Gastroesophageal sphincter (tissue), 4 donors: ENCODE measurements around the gene MSX1. TPM values are rescaled to one million over a fixed set of nuclear protein-coding genes. Genes with fewer than 3 reads are reported as not detected.

ENCODE experiments used
- ATAC-seq: fragments of 150-250 bp; one replicate; pipeline ENCODE4 v1.9.1; 2016; ENCODE audit warnings: mild to moderate bottlenecking, moderate library complexity
- H3K27ac ChIP-seq, 4 donors: fragments of 200-600 bp; sonication (generic) in 3 of 4; 1 replicate in 3 of 4; 2 replicates in 1 of 4; pipeline ENCODE4 v1.5.1; 2016 to 2019
- H3K27me3 ChIP-seq: fragments of 200-600 bp; sonication (generic); one replicate; pipeline ENCODE4 v1.5.1; 2019
- H3K36me3 ChIP-seq, 2 donors: fragments of 200-600 bp; sonication (generic); one replicate each; pipeline ENCODE4 v1.5.1; 2019; ENCODE audit warnings: control low read depth in 1 of 2
- H3K4me1 ChIP-seq, 3 donors: fragments of 200-600 bp; sonication (generic); 1 replicate in 2 of 3; 2 replicates in 1 of 3; pipeline ENCODE4 v1.5.1; 2016 to 2019; ENCODE audit warnings: control low read depth in 2 of 3
- H3K4me3 ChIP-seq, 2 donors: fragments of 200-600 bp; sonication (generic); one replicate each; pipeline ENCODE4 v1.5.1; 2019; ENCODE audit warnings: mild to moderate bottlenecking in 1 of 2, moderate library complexity in 1 of 2
- H3K9me3 ChIP-seq, 3 donors: fragments of 200-600 bp; sonication (generic); one replicate each; pipeline ENCODE4 v1.5.1; 2017 to 2019; ENCODE audit warnings: control low read depth in 2 of 3
- EP300 ChIP-seq: sonication (generic); formaldehyde crosslinking; IDR thresholded peaks from one replicate; pipeline ENCODE4 v1.6.1; 2017; ENCODE audit warnings: antibody characterized with exemption, mild to moderate bottlenecking
- POLR2A ChIP-seq, 2 donors: fragments of 450-650 bp; IDR thresholded peaks; one replicate each; pipeline ENCODE4 v1.6.1; 2017; ENCODE audit warnings: antibody characterized with exemption in 2 of 2, mild to moderate bottlenecking in 2 of 2, moderate library complexity in 1 of 2
- POLR2AphosphoS5 ChIP-seq: sonication (generic); formaldehyde crosslinking; IDR thresholded peaks from one replicate; pipeline ENCODE4 v1.6.1; 2017; ENCODE audit warnings: antibody characterized with exemption
- WGBS, 2 donors: methylation state at CpG; one replicate each; pipeline ENCODE4 v1.1.5; 2018; ENCODE audit warnings: low coverage in 1 of 2; 5-methylcytosine and 5-hydroxymethylcytosine counted together
- total RNA-seq, 4 donors: library from RNA; depleted of rRNA; stranded (reverse); fragments of >200 nt; gene quantifications; one replicate each; pipeline ENCODE4 v1.1.0, GENCODE V29; 2016
- TF ChIP-seq, protein P1 (sequence below), 4 experiments: fragments of 200-600 bp in 2 of 4; fragments of 450-650 bp in 2 of 4; sonication (generic) in 1 of 4; IDR thresholded peaks; one replicate each; pipeline ENCODE4 v1.5.1; 2017 to 2019; ENCODE audit warnings: antibody characterized with exemption in 4 of 4, mild to moderate bottlenecking in 2 of 4, moderate library complexity in 2 of 4

The MSX1 gene
- total RNA-seq, 4 donors from 2014 or later, result 2.0 to 5.3 (median 2.4) TPM

DNA sequence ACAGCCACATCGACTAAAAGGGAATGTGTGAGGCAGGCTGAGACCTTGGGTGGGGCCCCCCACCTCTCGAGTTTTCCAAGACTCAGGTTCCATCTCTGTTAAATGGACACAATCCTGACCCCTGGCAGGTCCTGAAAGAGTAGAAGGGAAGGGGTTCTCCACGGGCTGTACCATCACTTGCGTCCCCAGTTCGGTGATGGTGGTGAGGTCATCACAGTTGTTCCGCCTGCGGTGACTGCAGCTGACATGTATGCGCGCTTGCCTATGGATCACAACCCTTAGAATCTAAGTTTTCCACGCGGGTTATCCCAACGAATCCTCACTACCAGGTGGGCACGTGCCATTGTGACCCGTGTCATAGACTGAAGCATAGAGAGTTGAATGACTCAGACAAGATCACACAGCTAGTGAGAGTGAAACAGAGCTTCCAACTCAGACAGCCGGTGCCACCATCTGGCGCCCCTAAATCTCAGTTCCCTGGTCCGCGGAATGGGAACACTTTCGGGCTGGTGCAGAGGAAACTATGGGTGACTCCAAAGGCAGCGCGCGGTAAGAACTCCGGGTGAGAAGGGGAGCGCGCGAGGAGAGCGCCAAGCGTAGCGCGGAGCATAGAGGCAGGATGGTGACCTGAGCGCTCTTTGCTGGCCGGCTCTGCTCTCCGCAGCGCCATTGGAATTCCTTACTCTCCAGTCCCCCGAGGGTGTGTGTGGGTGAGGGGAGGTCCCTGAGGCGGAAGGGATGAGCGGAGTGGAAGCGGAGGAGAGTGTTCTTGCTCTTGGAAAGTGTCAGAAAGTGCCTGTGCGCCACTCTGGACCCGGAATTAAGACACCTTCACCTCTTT, 10.5 kb downstream of the MSX1 start:
- ATAC-seq, result no peak
- Histone ChIP-seq H3K9me3 (no peaks in the 10 kb centered on the region), H3K27ac (no peak overlapping the region), H3K36me3 (no peaks in the 10 kb centered on the region), H3K4me3 (no peak overlapping the region), H3K27me3 (peaks cover 100% of the 10 kb centered on the region), H3K4me1 (peaks cover 0 to 73% (median 25%) of the 10 kb centered on the region in 3 donors)
- WGBS, 2 donors, result 1 to 11% methylated on average over 10 to 16 of the region's 40 CpGs
- TF ChIP-seq, protein P1, sequence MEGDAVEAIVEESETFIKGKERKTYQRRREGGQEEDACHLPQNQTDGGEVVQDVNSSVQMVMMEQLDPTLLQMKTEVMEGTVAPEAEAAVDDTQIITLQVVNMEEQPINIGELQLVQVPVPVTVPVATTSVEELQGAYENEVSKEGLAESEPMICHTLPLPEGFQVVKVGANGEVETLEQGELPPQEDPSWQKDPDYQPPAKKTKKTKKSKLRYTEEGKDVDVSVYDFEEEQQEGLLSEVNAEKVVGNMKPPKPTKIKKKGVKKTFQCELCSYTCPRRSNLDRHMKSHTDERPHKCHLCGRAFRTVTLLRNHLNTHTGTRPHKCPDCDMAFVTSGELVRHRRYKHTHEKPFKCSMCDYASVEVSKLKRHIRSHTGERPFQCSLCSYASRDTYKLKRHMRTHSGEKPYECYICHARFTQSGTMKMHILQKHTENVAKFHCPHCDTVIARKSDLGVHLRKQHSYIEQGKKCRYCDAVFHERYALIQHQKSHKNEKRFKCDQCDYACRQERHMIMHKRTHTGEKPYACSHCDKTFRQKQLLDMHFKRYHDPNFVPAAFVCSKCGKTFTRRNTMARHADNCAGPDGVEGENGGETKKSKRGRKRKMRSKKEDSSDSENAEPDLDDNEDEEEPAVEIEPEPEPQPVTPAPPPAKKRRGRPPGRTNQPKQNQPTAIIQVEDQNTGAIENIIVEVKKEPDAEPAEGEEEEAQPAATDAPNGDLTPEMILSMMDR (IDR thresholded peaks at IDR 0.05), result no peak
- TF ChIP-seq POLR2AphosphoS5, result no peak

DNA sequence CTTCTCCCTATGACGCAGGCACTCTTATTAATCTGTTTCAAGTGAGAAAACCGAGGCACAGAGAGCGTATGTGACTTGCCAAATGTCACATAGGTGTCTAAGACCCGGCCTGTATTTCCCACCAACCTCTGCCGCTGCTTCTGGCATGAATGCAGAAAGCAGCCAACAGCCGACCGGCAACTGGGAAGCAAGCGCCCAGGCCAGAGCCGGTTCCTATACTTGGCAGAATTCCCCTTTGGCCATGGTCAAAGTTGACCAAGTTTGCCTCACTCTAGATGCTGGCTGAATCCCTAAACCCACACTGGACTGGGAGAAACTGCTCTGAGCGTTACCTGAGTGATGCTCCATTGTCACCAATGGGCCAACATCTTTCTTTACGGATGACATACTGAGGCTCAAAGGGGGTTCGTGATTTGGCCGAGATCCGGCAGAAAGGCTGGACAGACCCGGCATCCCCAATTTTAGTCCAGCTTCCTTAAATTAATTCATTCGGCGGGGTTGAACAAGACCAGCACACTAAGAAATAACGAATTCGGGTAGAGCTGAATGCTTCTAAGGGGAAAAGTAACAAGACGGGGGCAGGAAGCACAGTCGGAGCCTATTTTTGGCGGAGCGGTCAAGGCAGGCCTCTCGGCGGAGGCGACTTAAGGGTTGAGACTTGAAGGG, 11.2 kb downstream of the MSX1 start:
- Histone ChIP-seq H3K9me3 (no peaks in the 10 kb centered on the region), H3K36me3 (no peaks in the 10 kb centered on the region), H3K4me3 (no peak overlapping the region), H3K27ac (no peak overlapping the region), H3K4me1 (peaks cover 0 to 66% (median 21%) of the 10 kb centered on the region in 3 donors), H3K27me3 (peaks cover 100% of the 10 kb centered on the region)
- WGBS, 2 donors, result 4 to 9% methylated on average over 17 to 19 of the region's 26 CpGs
- TF ChIP-seq POLR2A (IDR thresholded peaks at IDR 0.05) (no peak), POLR2AphosphoS5 (no peak), EP300 (no peak)
- TF ChIP-seq, protein P1 (IDR thresholded peaks at IDR 0.05), result no peak
- no peak for ATAC-seq

DNA sequence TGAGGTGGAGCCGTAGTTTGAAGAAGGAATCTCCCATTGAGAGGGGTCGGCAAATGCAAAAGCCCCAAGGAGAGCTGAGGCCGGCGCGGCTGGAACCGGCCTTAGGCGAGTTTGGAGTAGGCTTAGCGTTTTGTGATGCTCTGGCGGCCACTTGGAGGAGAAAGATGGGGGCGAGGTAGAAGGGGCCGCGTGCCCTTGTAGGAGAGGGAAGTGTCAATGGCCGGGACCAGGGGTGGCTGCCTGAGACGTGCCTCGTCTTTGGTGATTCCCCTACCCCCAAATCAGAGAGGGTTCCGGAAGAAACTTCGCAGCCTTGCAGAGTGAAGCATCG, 11.7 kb downstream of the MSX1 start:
- no peaks in the 10 kb centered on the region for H3K9me3 ChIP-seq
- H3K27ac ChIP-seq, result no peak overlapping the region
- H3K4me1 ChIP-seq, result peaks cover 0 to 61% (median 16%) of the 10 kb centered on the region in 3 donors
- no peak overlapping the region for H3K4me3 ChIP-seq
- TF ChIP-seq EP300, result no peak
- TF ChIP-seq, protein P1 (IDR thresholded peaks at IDR 0.05), result no peak
- no peak for TF ChIP-seq POLR2AphosphoS5
- no peak for TF ChIP-seq POLR2A (IDR thresholded peaks at IDR 0.05)
- no peak for ATAC-seq
- H3K36me3 ChIP-seq, result no peaks in the 10 kb centered on the region
- peaks cover 100% of the 10 kb centered on the region for H3K27me3 ChIP-seq
- 0 to 1% methylated on average over 2 to 11 of the region's 18 CpGs for WGBS, 2 donors

DNA sequence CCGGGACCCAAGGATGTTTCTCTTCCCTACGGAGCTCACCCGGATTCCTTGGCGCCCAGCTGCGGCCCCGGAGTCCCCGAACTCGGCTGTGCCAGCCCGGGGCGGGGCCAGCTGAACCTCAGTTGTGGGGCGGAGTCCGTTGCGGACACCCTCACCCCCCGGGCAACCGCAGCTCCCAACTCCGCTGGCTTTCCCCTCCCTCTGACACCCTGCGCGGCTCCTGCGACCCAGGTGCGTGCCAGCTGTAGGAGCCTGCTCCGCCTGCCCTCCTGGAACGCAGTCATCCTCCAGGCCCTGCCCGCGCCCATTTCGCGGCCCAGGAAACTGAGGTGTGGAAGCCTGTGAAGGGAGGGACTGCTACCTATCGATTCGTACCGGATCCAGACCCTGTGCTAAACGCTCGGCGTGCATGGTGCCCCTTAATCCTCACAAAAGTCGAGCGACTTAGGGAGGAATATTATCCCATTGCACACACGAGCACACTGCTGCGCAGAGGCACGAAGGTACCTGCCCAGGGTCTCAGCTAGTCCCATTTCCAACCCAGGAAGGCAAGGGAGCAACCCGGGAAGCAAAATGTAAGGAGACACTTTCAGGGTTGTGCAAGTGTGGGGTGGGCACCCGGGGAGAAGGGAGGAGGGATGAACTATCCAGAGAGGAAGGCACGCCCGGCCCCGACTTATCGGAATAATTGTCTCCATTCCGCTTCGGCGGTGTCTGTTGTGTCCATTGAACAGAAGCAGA, 12.3 kb downstream of the MSX1 start:
- Histone ChIP-seq H3K27me3 (peaks cover 100% of the 10 kb centered on the region), H3K27ac (no peak overlapping the region), H3K4me1 (peaks cover 0 to 55% (median 12%) of the 10 kb centered on the region in 3 donors), H3K4me3 (no peak overlapping the region), H3K9me3 (no peaks in the 10 kb centered on the region), H3K36me3 (no peaks in the 10 kb centered on the region)
- TF ChIP-seq POLR2A (IDR thresholded peaks at IDR 0.05) (no peak), POLR2AphosphoS5 (no peak), EP300 (no peak)
- TF ChIP-seq, protein P1 (IDR thresholded peaks at IDR 0.05), result no peak
- 0 to 2% methylated on average over 8 to 9 of the region's 46 CpGs for WGBS, 2 donors
- ATAC-seq, result no peak
